Measurements from ENCODE around the gene PIAS4. TPM values are rescaled to one million over a fixed set of nuclear protein-coding genes. Genes with fewer than 3 reads are reported as not detected.

The PIAS4 gene
- total and polyA plus RNA-seq, 9 of the 15 experiments (the other 6 are each of a cell fraction or from before 2014, with no cell fraction given), result 0.27 to 34.9 (median 14.4) TPM

- peaks cover 42% of the 10 kb centered on the region for H4K20me1 ChIP-seq (replicated peaks; ENCODE audit: control insufficient read depth, insufficient read depth, low read length)
- DNase-seq (ENCODE audit: extremely low read depth in 1 of 4, low spot score in 3 of 4) (no peak), ATAC-seq (no peak), FAIRE-seq (no peak)
- ChIA-PET CTCF (ENCODE audit: low intra/inter-chr PET ratio) (no interaction called here), POLR2A (interaction anchor here (0.6 to 1.4 kb wide), 2 partner anchors 9 to 30 kb away, joined by 4 read pairs; no protein-coding TSS in a partner anchor)
- no peaks in the 10 kb centered on the region for H3K9me1 ChIP-seq (ENCODE audit: control insufficient read depth, insufficient read depth, low read length)
- H3K79me2 ChIP-seq (ENCODE audit: control insufficient read depth, insufficient read depth, low read length), result peaks cover 82% of the 10 kb centered on the region
- H3K4me3 ChIP-seq, result no peak overlapping the region
- TF ChIP-seq RBFOX2 (IDR thresholded peaks at IDR 0.05; ENCODE audit: low read depth, low read length) (peak; percentile 44; the same call in 1 of the 2 replicates), KHSRP (IDR thresholded peaks at IDR 0.05) (no peak), ZBTB33 (CRISPR knock-in tag; IDR thresholded peaks at IDR 0.05) (peak; percentile 67; the same call in 1 of the 2 replicates), PHF8 (IDR thresholded peaks at IDR 0.05; ENCODE audit: borderline replicate concordance, low read length) (no peak)
- intact Hi-C loops (cut with micrococcal nuclease) (no loop called here), in situ Hi-C loops (cut with MboI) (no loop called here)
- H3K27ac ChIP-seq (ENCODE audit: extremely low read depth, low read depth, low read length), result no peak overlapping the region
- peaks cover 82% of the 10 kb centered on the region; the same call in 2 of the 3 replicates for H3K36me3 ChIP-seq (ENCODE audit: control insufficient read depth, insufficient read depth, low read length)
- no peaks in the 10 kb centered on the region for H3K27me3 ChIP-seq (ENCODE audit: control insufficient read depth in 2 of 2, insufficient read depth in 2 of 2, low read length in 2 of 2)
- peaks cover 0 to 46% of the 10 kb centered on the region in 2 experiments; a peak in 2 of 5 replicates for H3K4me1 ChIP-seq (replicated peaks in 1 of 2; ENCODE audit: control insufficient read depth in 2 of 2, insufficient read depth in 2 of 2, low read length in 2 of 2)
- no peak overlapping the region for H2AFZ ChIP-seq (ENCODE audit: low read depth, low read length)
- BruUV-seq (replicated peaks), result TSS peak; percentile 22
- no peaks in the 10 kb centered on the region for H3K9me3 ChIP-seq (replicated peaks; ENCODE audit: control insufficient read depth, insufficient read depth, low read depth, low read length)
- no peak overlapping the region for H3K4me2 ChIP-seq (ENCODE audit: insufficient read depth, low read length)
- 87% methylated on average over 14 of the region's 15 CpGs for WGBS (ENCODE audit: insufficient coverage, low coverage, missing lambda C conversion rate)
- no peak overlapping the region for H3K9ac ChIP-seq (ENCODE audit: insufficient read depth in 1 of 2, low read depth in 2 of 2, low read length in 2 of 2)
Observed at GRCh38 chr19:4049432-4049831, 41.9 kb downstream of the PIAS4 start.
